Right lobe of liver (tissue), 4 donors: Measurements from ENCODE around the gene CDKN1C.

Experiments
- POLR2A ChIP-seq: fragments of 450-650 bp; IDR thresholded peaks from one replicate; pipeline ENCODE4 v1.6.1; 2017; ENCODE audit warnings: antibody characterized with exemption, mild to moderate bottlenecking
- TF ChIP-seq, protein P1 (sequence below), 4 donors: fragments of 200-600 bp in 3 of 4; fragments of 450-650 bp in 1 of 4; IDR thresholded peaks; one replicate each; pipeline versions ENCODE4 v1.5.1 to v1.8.0; 2016 to 2022; ENCODE audit warnings: antibody characterized with exemption in 4 of 4, mild to moderate bottlenecking in 2 of 4
- donor health status: DM: no; HTN: no; CAD: no.
- donor health status: DM: no; HTN: no; CAD: no.
- donor health status: DM: no; HTN: yes; CAD: no.

DNA sequence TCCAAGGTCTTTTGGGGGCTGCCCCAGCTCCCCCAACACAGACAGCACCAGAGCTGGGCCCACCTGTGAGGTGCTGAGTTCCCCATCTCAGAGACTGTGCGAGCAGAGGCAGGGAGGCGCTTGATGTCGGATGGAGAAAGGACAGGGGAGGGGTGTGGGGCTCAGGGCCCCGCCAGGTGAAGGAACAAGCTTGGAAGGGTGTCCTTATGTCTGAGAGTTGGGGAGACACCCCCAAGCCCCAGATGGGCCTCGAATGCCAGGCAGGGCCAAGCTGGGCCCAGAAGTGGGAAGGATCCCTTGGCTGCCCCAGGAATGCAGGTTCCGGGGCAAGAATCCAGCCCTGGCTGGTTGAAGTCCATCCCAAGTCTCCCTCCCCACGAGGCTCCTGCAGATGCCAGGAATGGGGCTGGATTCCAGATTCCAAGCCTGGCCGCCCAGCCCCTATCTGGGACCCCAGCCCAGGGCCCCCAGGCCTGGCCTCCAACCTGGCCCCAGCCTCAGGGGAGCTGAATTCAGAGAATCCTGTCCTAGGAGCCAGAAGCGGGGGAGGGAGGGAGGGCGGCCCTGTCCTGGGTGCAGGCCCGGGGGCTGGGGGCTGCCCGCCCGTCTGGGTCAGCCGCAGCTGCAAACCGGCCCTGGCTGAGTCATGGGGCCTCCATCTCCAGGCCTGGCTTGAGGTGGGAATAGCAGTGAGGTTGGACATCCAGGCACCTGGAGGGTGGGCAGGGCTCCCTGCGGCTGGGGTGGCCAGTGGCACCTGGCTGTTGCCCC is 50.9 kb downstream of the CDKN1C start:
- TF ChIP-seq, protein P1, sequence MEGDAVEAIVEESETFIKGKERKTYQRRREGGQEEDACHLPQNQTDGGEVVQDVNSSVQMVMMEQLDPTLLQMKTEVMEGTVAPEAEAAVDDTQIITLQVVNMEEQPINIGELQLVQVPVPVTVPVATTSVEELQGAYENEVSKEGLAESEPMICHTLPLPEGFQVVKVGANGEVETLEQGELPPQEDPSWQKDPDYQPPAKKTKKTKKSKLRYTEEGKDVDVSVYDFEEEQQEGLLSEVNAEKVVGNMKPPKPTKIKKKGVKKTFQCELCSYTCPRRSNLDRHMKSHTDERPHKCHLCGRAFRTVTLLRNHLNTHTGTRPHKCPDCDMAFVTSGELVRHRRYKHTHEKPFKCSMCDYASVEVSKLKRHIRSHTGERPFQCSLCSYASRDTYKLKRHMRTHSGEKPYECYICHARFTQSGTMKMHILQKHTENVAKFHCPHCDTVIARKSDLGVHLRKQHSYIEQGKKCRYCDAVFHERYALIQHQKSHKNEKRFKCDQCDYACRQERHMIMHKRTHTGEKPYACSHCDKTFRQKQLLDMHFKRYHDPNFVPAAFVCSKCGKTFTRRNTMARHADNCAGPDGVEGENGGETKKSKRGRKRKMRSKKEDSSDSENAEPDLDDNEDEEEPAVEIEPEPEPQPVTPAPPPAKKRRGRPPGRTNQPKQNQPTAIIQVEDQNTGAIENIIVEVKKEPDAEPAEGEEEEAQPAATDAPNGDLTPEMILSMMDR (IDR thresholded peaks at IDR 0.05) = no peak
- no peak for TF ChIP-seq POLR2A
